Fibroblast of mammary gland (primary cell): ENCODE results near the gene RECQL.

Experiments
- DNase-seq: peaks from one replicate; pipeline ENCODE4 v3.0.0-alpha.2; 2010; ENCODE audit warnings: low read depth
- H3K4me3 ChIP-seq: 2 replicates; pipeline ENCODE4 v1.5.1; 2011; ENCODE audit warnings: low read depth, mild to moderate bottlenecking, low read length, moderate library complexity; ENCODE audit not compliant: control insufficient read depth
- TF ChIP-seq, protein P1 (sequence below): conservative IDR thresholded peaks from 2 replicates; pipeline ENCODE4 v1.5.1; 2011; ENCODE audit warnings: low read depth, low read length, inconsistent platforms; ENCODE audit not compliant: control insufficient read depth, insufficient read depth

RECQL gene

DNA sequence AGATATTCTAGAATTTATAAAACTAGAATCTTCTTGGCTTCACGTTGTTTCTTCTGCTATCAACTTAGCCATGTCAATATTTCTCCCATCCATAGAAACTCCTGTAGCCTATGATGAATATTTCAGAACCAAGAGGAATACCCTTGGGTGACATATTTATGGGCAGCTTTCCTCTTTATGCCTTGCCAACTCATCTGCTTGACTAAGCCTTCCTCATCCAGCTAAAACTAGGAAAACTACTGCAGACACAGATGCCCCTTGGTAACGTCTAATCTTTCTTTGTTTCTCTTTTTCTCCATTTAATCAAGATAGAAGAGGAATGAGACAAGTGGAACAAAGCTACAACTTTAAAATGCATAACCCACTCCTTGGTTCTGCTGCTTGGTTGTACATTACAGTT, 6.4 kb upstream of the RECQL start:
- H3K4me3 ChIP-seq: no peak overlapping the region
- TF ChIP-seq, protein P1, sequence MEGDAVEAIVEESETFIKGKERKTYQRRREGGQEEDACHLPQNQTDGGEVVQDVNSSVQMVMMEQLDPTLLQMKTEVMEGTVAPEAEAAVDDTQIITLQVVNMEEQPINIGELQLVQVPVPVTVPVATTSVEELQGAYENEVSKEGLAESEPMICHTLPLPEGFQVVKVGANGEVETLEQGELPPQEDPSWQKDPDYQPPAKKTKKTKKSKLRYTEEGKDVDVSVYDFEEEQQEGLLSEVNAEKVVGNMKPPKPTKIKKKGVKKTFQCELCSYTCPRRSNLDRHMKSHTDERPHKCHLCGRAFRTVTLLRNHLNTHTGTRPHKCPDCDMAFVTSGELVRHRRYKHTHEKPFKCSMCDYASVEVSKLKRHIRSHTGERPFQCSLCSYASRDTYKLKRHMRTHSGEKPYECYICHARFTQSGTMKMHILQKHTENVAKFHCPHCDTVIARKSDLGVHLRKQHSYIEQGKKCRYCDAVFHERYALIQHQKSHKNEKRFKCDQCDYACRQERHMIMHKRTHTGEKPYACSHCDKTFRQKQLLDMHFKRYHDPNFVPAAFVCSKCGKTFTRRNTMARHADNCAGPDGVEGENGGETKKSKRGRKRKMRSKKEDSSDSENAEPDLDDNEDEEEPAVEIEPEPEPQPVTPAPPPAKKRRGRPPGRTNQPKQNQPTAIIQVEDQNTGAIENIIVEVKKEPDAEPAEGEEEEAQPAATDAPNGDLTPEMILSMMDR: no peak
- no peak for DNase-seq

- H3K4me3 ChIP-seq: no peak overlapping the region
- no peak for DNase-seq
These were observed 4.5 kb upstream of the RECQL start for GRCh38 chr12:21505888-21506287.

DNA sequence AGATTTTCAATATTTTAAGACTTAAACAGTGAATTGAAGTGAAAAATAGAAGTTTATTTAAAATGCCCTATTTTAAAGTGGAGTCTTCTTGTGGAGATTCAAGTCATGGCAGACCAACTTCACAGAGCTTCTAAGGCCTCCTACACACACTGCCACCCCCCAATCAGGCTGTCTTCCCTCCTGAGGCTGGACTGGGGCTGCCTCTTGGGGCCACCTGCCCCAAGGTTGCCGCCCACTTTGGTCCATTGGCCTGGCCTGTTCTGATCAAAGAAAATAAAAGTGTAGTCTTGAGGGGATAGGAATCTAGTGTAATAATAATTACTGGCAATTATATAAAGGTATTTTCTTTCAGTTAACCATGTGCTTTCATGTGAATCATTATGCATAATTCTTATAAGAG, 1.4 kb upstream of the RECQL start:
- TF ChIP-seq, protein P1: no peak
- H3K4me3 ChIP-seq: peak overlapping the region; percentile 92
- no peak for DNase-seq

More at GRCh38 chr12:21505888-21506287, 4.5 kb upstream of the RECQL start:
- TF ChIP-seq, protein P1: no peak

- TF ChIP-seq, protein P1: no peak
- peak; percentile 31 for DNase-seq
- peak overlapping the region; percentile 92 for H3K4me3 ChIP-seq
These were observed 695 bp upstream of the RECQL start for GRCh38 chr12:21502164-21502496.

GRCh38 chr12:21500786-21501257, 613 bp downstream of the RECQL start:
- no peak for DNase-seq
- TF ChIP-seq, protein P1: no peak
- H3K4me3 ChIP-seq: peak overlapping the region; percentile 92

DNA sequence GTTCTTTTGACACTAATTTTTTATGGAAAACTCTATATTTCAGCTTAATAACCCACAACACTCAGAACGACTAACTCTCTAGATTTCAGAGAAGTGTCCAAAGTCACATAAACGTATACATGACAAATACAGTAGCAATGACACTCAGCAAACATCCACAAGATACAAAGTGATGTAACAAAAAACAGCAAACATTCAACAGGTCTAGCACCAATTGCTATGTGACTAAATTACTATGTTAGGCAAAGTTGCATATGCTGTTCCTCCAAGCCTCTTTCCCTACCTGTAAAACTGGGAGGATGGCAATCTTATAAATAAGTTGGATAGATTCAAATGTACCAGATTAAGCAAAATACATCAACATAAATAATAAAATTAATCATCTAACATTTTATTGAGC, 1.7 kb downstream of the RECQL start:
- H3K4me3 ChIP-seq: peak overlapping the region; percentile 92
- TF ChIP-seq, protein P1: no peak

GRCh38 chr12:21485998-21486397, 15.4 kb downstream of the RECQL start:
- TF ChIP-seq, protein P1: no peak
- DNase-seq: no peak
- H3K4me3 ChIP-seq: no peak overlapping the region

More for the DNA sequence above, 1.7 kb downstream of the RECQL start:
- no peak for DNase-seq
